ENCODE results near the gene CSTPP1. TPM values are rescaled to one million over a fixed set of nuclear protein-coding genes. Genes with fewer than 3 reads are reported as not detected.

The CSTPP1 gene
- total and polyA plus RNA-seq, 2 of the 4 experiments (the other 2 are of a cell fraction), result 22.0 to 35.7 TPM

- WGBS, 2 experiments (ENCODE audit: extremely low coverage in 2 of 2, insufficient read length in 1 of 2), result no CpG with 5 or more reads among the region's 2 CpGs
- H4K20me1 ChIP-seq (ENCODE audit: insufficient read depth, low read length), result no peaks in the 10 kb centered on the region
- no peak overlapping the region for H3K4me2 ChIP-seq (ENCODE audit: low read depth, low read length)
- H3K4me3 ChIP-seq (ENCODE audit: insufficient read depth, low read depth, low read length), result no peak overlapping the region
- POLR2A ChIA-PET (ENCODE audit: unreplicated experiment), result no interaction called here
- no peaks in the 10 kb centered on the region for H3K36me3 ChIP-seq (ENCODE audit: control insufficient read depth, insufficient read depth, low read length)
- H4K5ac ChIP-seq (ENCODE audit: low read depth, low read length), result no peak overlapping the region
- no peak overlapping the region for H2BK5ac ChIP-seq (ENCODE audit: low read depth, low read length, poor library complexity, severe bottlenecking)
- no peak overlapping the region for H2BK120ac ChIP-seq (ENCODE audit: low read depth, low read length)
- in situ Hi-C loops (cut with MboI; ENCODE audit: low sequenced_read_pairs) (no loop called here), dilution Hi-C loops (cut with HindIII; ENCODE audit: low sequenced_read_pairs, unreplicated experiment) (no loop called here), intact Hi-C loops (cut with micrococcal nuclease) (loop anchor here (5.0 kb wide), 1 partner anchor 36 kb away; no protein-coding TSS in a partner anchor)
- H2BK15ac ChIP-seq (ENCODE audit: low read depth, low read length), result no peak overlapping the region
- no peaks in the 10 kb centered on the region for H3K27me3 ChIP-seq (ENCODE audit: control insufficient read depth, insufficient read depth, low read length)
- H3K9me1 ChIP-seq (ENCODE audit: insufficient read depth, low read length), result no peaks in the 10 kb centered on the region
- H3K79me1 ChIP-seq (ENCODE audit: low read depth in 1 of 2, low read length in 2 of 2), result no peaks in the 10 kb centered on the region
- no peak overlapping the region for H3K56ac ChIP-seq (ENCODE audit: extremely low read depth, insufficient read depth, low read length)
- H3K18ac ChIP-seq (ENCODE audit: low read depth, low read length), result no peak overlapping the region
- CTCF ChIA-PET, result interaction anchor here (1.3 kb wide), 1 partner anchor 12 kb away, joined by 3 read pairs; no protein-coding TSS in a partner anchor
- no peak overlapping the region for H3K4ac ChIP-seq (ENCODE audit: low read depth, low read length)
- ATAC-seq (ENCODE audit: low read depth), result no peak
- no peaks in the 10 kb centered on the region for H3K4me1 ChIP-seq (ENCODE audit: control insufficient read depth, insufficient read depth, low read length)
- TF ChIP-seq, protein P1, sequence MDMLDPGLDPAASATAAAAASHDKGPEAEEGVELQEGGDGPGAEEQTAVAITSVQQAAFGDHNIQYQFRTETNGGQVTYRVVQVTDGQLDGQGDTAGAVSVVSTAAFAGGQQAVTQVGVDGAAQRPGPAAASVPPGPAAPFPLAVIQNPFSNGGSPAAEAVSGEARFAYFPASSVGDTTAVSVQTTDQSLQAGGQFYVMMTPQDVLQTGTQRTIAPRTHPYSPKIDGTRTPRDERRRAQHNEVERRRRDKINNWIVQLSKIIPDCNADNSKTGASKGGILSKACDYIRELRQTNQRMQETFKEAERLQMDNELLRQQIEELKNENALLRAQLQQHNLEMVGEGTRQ (IDR thresholded peaks at IDR 0.05; ENCODE audit: low read depth, low read length), result no peak
- TF ChIP-seq MAFK (IDR thresholded peaks at IDR 0.05; ENCODE audit: low read depth, low read length), result no peak
- no peak for TF ChIP-seq BHLHE40 (IDR thresholded peaks at IDR 0.05; ENCODE audit: low read depth, low read length)
- TF ChIP-seq RFX5 (IDR thresholded peaks at IDR 0.05; ENCODE audit: low read depth, low read length), result no peak
- TF ChIP-seq, protein P2, sequence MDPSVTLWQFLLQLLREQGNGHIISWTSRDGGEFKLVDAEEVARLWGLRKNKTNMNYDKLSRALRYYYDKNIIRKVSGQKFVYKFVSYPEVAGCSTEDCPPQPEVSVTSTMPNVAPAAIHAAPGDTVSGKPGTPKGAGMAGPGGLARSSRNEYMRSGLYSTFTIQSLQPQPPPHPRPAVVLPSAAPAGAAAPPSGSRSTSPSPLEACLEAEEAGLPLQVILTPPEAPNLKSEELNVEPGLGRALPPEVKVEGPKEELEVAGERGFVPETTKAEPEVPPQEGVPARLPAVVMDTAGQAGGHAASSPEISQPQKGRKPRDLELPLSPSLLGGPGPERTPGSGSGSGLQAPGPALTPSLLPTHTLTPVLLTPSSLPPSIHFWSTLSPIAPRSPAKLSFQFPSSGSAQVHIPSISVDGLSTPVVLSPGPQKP (IDR thresholded peaks at IDR 0.05; ENCODE audit: borderline replicate concordance, low read depth, low read length), result no peak
- no peak for TF ChIP-seq CHD1 (IDR thresholded peaks at IDR 0.05; ENCODE audit: low read depth, low read length)
- TF ChIP-seq FOS (IDR thresholded peaks at IDR 0.05; ENCODE audit: low read depth, low read length), result no peak
- TF ChIP-seq NFE2L2 (IDR thresholded peaks at IDR 0.05; ENCODE audit: low read depth, low read length), result no peak
- no peak for TF ChIP-seq RCOR1 (IDR thresholded peaks at IDR 0.05; ENCODE audit: insufficient replicate concordance, low read length)
- TF ChIP-seq MAZ (IDR thresholded peaks at IDR 0.05; ENCODE audit: borderline replicate concordance, low read depth, low read length), result no peak
- no peak for TF ChIP-seq CEBPB (IDR thresholded peaks at IDR 0.05; ENCODE audit: low read depth, low read length)
- TF ChIP-seq MXI1 (IDR thresholded peaks at IDR 0.05; ENCODE audit: borderline replicate concordance, low read depth, low read length), result no peak
- TF ChIP-seq RAD21 (IDR thresholded peaks at IDR 0.05; ENCODE audit: low read length), result no peak
- no peak for TF ChIP-seq POLR2A (IDR thresholded peaks at IDR 0.05; ENCODE audit: low read depth, low read length)
- H4K91ac ChIP-seq (ENCODE audit: insufficient read depth, low read depth, low read length), result no peak overlapping the region
- BruUV-seq (replicated peaks), result no TSS peak
- no peak overlapping the region for H3K14ac ChIP-seq (replicated peaks; ENCODE audit: low read depth, low read length)
- no peak overlapping the region for H2AFZ ChIP-seq (replicated peaks; ENCODE audit: low read length, poor library complexity)
- DNase-seq, result no peak
- no peak overlapping the region for H4K8ac ChIP-seq (ENCODE audit: low read depth in 2 of 2, low read length in 2 of 2)
- no peak overlapping the region for H2BK20ac ChIP-seq (ENCODE audit: low read depth, low read length)
- no peak overlapping the region for H3K27ac ChIP-seq (ENCODE audit: insufficient read depth, low read length)
- H3K9me3 ChIP-seq (ENCODE audit: control insufficient read depth, insufficient read depth, low read length), result peaks cover 3% of the 10 kb centered on the region; the same call in 1 of the 2 replicates
- H3K23ac ChIP-seq (ENCODE audit: low read depth, low read length), result no peak overlapping the region
- H3K9ac ChIP-seq (ENCODE audit: low read depth, low read length), result no peak overlapping the region
- no peak overlapping the region for H2AK5ac ChIP-seq (ENCODE audit: low read depth, low read length)
- no peak overlapping the region for H2AK9ac ChIP-seq (replicated peaks; ENCODE audit: low read depth, low read length, poor library complexity)
These were observed 157.0 kb downstream of the CSTPP1 start for GRCh38 chr11:47093541-47093940.
